ENCODE data around the gene MYOT.

MYOT gene, protein sequence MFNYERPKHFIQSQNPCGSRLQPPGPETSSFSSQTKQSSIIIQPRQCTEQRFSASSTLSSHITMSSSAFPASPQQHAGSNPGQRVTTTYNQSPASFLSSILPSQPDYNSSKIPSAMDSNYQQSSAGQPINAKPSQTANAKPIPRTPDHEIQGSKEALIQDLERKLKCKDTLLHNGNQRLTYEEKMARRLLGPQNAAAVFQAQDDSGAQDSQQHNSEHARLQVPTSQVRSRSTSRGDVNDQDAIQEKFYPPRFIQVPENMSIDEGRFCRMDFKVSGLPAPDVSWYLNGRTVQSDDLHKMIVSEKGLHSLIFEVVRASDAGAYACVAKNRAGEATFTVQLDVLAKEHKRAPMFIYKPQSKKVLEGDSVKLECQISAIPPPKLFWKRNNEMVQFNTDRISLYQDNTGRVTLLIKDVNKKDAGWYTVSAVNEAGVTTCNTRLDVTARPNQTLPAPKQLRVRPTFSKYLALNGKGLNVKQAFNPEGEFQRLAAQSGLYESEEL

DNA sequence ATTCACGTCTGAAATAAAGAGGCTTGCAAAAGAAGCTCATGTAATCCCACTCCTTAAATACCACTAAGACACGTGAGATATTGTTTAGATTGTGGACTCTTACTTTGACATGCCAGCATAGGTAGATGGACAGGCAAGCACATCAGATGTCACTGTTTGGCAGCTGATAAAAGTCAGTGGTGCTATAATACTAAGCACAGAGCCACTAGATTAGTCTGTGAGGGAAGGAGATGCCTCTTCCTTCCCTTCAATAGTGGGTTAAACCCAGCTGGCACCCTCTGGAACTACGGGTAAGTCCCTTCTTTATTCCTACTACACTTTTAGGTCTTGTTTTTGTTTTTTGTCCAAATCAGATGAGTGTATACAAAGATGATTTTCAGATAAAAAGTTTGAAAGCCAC lies at the start of gene MYOT:
Gene MYOT (plus strand): TSS at position 197 of the 400 bp plus-strand sequence. CDS start 2,792 bp downstream, outside the sequence.
- DNase-seq (ENCODE audit: extremely low read depth in 1 of 2, low read depth in 1 of 2), result no peak

DNA sequence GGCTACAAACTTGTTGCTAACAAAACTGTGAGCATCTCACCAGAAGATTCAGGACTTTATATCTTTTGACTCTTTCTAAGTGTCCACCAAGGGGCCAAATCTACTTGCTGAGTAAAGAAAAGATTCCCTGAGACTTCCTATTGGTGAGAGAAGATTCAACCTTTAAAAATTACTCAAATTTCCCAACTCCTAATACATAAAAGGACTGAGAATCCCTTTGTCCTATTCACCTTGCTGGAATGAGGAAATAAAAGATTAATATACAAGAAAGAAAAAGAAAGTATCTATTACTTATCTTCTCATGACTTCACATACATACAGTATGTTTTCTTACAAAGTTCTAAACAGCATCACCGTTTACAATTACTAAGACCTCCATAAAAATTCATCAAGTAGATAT lies 47.9 kb upstream of the MYOT start:
- no peak for DNase-seq (ENCODE audit: extremely low read depth in 1 of 2, low read depth in 1 of 2)

DNA sequence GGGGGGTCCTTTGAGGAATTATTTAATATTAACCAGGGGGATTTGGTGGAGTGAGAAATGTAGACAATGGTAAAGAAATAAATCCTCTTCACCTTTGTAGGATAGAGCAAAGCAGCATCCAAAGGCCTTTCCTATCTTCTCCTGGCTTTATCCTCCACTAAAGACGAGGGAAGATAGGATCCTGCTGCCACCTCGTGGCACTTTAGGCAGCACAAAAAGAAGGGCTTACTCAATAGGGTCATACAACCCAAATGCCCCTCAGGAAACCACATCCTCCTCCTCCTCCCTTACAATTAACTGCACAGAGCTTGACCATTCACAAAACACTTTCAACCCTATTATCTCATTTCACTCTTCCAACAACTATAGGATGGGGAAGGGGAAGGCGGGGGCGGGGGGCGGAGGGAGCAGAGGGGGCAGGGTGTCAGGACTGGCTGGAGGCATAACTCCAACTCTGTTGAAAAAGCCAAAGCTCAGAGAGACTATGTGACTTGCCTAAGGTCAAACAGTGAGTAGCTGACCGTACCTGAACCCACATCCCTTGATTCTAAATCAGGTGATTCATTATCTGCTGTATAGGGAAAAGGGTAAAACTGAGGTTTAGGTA lies 45.4 kb upstream of the MYOT start:
- no peak for DNase-seq (ENCODE audit: extremely low read depth in 1 of 2, low read depth in 1 of 2)

DNA sequence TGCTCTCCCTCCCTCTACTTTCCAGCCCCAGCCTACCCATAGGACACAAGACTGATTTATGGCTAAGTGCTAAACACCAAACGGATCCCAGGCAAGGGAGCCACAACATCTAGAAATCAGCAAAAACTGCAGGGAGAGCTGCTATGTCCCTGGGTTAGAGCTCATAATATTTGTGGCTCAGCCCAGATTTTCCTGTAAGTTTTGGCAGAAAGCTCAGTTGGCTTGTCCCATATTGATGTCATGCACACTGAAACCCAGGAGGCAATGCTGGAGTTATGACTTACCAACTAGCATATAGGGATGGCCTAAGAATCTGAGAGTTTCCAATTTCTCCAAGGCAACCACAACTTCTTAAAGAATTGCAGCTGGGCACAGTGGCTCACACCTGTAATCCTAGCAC lies 44.7 kb upstream of the MYOT start:
- DNase-seq (ENCODE audit: extremely low read depth in 1 of 2, low read depth in 1 of 2), result no peak

DNA sequence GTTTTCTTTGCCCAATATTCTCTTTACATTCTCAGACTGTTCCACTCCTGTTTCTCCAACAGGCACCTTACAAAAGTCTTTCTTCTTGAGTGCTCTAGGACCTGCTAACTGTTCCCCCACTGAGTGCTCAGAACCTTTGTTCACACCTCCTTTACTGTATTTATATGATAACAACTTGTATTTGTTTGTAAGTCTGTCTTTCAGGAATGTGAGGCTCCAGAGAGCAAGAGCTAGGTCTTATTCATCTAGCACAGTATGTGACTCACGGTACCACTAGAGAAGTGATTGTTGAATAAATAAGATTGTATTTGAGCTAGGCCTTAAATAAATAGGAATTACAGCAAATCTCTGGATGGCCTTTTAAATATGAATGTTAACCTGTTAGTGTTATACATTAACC lies 42.5 kb upstream of the MYOT start:
- no peak for DNase-seq (ENCODE audit: extremely low read depth in 1 of 2, low read depth in 1 of 2)

DNA sequence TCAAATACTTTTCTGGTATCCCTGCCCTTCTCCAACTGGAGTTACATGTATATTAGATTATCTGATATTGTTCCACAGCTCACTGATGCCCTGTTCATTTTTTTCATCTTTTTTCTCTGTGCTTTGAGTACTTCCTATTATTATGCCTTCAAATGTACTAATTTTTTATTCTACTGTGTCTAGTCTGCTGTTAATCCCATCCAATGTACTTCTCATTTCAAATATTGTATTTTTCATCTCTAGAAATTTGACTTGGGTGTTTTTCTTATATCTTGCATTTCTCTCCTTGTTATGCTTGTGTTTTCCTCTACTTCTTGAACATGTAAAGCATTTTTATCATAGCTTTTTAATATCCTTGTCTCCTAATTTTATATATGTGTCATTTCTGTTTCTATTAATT lies 41.6 kb upstream of the MYOT start:
- DNase-seq (ENCODE audit: extremely low read depth in 1 of 2, low read depth in 1 of 2), result no peak

DNA sequence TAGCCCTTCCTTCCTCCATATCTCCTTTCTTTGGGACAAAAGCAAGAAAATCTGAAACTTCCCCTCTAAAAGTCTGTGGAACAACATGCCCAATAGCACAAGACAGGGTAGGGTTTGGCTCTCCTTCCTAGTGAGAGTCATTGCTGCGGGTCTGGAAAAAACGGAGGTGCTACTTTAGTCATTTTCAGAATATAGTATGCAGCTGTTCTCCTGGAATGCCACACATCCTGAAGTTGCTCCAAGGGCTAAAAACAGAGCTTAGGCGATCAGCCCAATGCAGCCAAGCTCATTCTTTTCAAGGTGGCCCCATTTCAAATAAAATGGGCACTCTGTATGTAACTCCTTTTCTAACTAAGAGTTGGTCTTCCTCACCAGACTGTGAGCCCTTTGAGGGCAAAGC lies 39.5 kb upstream of the MYOT start:
- DNase-seq (ENCODE audit: extremely low read depth in 1 of 2, low read depth in 1 of 2), result no peak

DNA sequence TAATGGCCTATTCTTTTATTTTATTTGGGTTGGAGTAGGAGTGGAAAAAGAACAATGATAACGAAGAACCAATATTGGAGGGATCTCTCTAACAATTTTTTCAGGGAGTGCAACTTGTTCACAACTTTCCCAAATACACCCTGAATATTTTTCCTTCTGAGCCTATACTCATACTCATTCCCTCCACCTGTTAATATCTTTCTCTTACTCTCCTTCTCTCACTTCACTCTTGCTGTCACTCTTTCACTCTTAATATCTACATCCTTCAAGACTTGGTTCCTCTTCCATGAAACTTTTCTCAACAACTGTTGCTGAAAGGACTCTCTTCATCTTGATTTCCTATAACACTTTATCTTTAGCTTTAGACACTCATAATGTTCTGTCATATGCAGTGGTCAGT lies 39.0 kb upstream of the MYOT start:
- DNase-seq (ENCODE audit: extremely low read depth in 1 of 2, low read depth in 1 of 2), result no peak

DNA sequence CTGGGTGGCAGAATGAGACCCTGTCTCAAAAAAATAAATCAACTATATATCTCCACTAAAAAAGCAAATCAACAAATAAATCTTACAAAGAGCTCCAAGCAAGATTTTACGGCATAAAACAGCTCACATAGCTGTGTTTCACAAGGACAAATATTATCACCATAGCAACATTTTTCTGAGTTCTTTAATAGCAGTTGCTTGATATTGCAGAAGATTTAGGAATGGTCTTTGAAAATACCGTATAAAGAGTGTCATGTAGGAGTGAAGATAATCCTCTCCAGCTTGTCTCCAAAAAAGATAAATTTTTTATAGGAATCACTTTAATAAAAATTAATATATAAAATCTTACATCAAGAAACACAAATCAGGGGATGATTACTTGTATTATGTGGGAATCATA lies 36.6 kb upstream of the MYOT start:
- no peak for DNase-seq (ENCODE audit: extremely low read depth in 1 of 2, low read depth in 1 of 2)

DNA sequence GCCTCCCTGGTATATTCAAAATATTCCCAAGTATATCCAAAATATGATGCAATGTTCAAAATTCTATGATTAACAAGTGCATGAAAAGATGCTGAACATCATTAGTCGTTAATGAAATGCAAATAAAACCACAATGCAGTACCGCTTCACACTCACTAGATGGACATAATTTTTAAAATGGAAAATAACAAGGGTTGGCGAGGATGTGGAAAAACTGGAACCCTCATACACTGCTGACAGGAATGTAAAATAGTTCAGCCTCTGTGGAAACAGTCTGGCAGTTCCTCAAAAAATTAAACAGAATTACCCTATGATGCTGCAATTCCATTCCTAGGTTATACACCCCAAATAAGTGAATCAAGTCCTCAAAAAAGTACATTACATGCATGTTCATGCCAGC lies 36.1 kb upstream of the MYOT start:
- no peak for DNase-seq (ENCODE audit: extremely low read depth in 1 of 2, low read depth in 1 of 2)

DNA sequence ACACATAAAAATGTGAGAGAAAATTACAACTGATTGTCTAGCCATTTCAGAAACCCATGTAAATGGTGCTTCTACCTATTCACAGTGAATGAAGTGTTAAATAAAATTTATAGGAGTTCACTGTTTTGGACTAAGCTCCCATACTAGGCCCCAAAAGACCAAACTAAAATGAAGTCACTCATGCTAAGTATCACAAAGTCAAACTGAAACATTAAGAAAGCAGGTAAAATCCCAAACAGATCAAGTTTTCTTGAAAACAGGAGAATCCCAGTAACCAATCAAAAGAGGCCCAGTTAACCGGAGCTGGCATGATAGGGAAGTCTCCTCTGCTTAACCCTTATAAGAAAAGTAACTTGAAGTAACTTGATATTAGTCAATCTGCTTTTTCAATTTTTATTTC lies 35.2 kb upstream of the MYOT start:
- DNase-seq (ENCODE audit: extremely low read depth in 1 of 2, low read depth in 1 of 2), result no peak

DNA sequence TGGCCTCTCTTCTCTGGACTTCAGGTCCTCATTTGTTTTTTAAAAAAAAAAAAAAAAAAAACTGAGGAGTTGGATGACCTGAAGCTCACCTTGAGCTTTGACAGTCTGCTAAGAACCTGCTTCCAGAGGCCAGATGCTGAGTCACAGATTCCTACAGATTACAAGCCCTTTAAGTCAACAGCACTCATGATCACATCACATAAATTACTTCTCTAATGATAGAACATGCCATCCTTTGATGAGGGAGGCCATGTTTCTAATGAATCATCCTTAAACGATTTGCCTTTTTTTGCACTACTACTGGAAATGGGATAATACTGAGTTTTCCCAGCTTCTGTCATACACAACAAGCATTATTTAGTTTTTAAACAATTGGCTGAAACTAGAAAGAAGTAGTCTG lies 34.2 kb upstream of the MYOT start:
- DNase-seq (ENCODE audit: extremely low read depth in 1 of 2, low read depth in 1 of 2), result no peak

DNA sequence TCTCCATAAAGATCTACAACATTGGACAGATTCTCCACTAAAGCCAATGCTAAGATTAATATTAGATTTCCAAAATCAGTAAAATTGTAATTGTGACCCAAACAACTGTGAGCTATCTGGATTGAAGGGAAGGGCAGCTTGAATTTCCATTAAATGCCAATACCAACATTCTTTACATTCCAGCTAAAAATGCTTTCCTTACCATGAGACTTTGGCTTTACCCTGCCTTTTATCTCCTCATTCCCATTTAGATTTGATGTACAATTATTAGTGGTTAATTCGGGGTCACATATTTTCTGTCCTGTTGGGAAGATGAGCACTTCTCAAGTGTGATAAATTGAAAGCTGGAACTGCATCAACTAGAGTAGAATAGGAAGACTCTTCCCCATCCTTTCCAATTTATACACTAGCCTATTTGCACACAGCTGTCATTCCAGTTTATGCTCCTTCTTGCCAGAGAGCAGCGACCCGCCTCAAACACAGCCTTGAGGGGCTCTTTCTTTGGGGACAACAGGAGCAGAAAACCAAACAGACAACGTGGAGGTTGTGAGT lies 33.1 kb upstream of the MYOT start:
- no peak for DNase-seq (ENCODE audit: extremely low read depth in 1 of 2, low read depth in 1 of 2)

DNA sequence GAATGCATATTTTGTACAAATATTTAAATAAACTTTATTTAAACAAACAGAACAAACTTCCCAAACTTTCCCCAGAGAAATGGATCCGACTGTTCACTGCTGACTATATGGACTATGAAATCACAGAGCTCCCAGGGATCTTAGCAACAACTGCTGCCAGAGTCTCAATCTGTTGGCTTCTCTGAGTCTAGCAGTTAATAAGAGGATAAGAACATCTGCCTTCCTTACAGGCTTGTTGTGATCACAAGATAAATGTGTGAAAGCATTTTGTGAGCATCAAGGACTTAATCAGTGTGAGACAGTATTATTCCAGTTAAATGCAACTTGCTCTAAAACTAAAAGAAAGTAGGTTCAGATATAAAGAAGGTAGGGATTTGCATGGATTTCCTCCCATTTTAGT lies 31.4 kb upstream of the MYOT start:
- DNase-seq (ENCODE audit: extremely low read depth in 1 of 2, low read depth in 1 of 2), result no peak

DNA sequence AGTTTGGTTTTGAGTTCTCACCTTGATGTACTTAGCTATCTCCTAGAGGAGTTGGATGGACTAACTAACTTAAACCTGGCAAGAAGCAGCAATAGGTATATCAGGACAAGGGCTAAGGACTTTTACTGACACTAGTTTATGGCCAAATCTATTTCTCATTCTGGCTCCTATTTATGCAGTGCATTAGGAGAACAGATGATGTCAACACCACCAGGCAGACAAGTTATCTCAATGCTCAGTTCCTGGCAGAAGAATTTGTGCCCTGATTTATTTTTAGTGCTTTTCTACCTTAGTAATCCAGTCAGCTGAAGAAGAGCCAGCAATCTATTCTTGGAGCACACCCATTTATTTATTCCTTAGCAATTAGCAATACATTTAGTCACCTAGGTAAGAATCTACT lies 30.7 kb upstream of the MYOT start:
- no peak for DNase-seq (ENCODE audit: extremely low read depth in 1 of 2, low read depth in 1 of 2)

DNA sequence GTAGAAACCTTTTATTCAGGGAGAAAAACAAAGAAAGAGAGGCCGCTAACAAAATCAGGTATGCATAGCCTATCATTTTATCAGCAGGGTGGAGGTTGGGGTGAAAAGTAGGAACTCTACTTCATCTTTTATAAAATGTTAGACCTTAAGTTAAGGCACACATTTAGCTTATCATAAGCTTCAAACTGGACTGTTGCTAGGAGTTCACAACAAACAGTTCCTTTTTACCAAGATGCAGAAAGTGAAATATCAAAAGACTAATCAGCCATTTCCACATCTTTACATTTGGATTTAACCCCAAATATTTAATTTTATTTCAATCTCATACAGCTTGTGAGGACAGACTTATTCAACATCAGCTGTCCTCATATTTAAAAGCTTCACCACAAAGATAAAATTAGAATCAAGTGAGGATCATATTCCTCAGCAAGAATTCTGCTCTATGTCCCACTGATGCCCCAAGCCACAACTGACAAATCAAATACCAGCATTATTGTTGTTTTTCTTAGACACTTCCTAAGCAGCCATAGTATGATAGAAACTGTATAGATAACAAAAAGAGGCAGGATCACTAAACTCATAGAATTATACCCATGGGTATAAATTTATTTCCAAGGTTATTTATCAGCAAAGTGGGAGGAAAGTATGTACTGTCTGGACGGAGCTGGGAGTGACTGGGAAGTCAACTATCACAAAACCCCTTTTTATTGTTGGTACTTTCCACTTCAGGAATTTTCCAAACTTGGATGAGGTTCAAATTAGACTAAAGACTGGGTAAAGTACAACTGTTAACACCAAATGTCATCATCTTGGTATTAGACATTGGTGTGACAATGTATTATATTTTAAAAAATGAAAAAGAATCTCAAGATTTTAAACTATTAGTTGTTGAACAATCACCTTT lies 29.9 kb upstream of the MYOT start:
- no peak for DNase-seq (ENCODE audit: extremely low read depth in 1 of 2, low read depth in 1 of 2)

DNA sequence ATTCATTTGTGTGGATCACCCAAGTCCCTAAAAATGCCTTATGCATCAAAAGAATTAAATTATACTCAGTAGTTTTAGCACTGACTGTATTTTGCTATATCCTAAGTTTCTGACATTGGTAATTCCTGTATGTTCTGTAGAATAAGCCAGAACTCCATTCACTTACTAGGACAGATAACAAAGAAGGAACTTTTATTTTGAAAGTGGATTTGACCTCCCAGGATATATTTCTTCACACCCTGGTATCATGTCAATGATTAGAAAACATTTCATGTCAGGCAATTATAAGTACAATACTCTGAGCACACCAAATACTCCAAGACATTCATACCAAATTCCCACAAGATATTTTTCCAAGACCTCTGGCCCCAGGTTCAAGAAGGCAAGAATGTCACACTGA lies 28.7 kb upstream of the MYOT start:
- no peak for DNase-seq (ENCODE audit: extremely low read depth in 1 of 2, low read depth in 1 of 2)

DNA sequence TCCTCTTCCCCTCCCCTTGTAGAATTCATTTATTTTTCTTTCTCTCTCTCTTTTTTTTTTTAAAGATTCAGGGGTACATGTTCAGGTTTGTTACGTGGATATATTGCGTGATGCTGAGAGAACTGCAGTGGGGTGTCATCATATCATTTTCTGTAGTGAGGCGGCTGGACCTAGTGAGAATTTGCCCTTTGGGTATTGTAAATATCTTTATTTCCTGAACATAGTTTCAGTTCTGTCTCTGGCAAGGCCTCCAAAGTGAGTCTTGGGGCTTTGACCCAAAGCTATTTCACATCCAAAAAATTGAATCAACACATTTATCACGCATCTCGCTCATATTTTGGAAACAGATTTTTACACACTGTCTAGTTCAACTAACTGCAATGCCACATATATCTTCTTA lies 25.4 kb upstream of the MYOT start:
- DNase-seq (ENCODE audit: extremely low read depth in 1 of 2, low read depth in 1 of 2), result no peak

DNA sequence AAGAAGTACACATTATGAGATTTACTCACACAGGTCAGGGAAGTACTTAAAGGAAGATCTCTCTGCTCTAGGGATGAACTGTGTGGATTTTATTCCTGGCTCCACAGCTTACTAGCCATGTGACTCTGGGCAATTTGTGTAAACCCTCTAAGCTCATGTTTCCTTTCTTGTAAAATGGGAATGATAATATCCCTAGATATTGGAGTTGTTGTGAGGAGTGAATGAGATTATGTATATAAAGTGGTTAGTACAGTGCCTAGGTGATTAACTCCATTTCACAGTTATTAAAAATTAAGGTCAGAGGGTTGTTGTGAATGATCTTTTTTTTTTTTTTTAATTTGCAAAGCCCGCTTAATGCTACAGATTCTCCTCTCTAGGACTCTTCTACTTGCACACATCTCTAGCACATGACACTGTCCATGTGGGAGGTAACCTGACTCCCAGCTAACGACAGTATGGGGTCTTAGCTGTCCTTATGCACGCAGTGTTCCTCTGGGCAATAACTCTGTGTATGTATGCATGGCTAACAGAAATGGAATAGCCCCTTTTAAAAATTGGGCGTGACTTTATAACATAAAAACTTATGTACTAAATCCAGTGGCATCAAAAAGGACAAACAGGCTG lies 23.9 kb upstream of the MYOT start:
- DNase-seq (ENCODE audit: extremely low read depth in 1 of 2, low read depth in 1 of 2), result no peak

DNA sequence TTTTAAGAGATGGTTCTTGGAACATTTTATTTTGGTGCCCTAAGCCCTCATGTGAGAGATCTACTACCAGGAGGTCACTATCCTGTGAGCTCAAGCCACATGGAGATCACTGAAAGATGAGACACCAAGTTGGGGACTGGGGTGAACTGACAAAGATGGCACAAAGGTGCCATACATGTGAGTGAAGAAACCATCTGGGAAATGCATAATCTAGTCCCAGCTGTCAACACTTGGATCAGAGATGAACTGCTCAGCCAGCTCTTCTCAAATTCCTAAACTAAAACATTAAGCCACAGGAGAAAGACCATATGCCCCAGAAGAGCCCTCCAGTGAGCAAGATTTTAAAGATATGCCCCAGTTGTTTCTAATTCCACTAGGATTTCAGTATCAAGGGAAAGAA lies 22.2 kb upstream of the MYOT start:
- no peak for DNase-seq (ENCODE audit: extremely low read depth in 1 of 2, low read depth in 1 of 2)

DNA sequence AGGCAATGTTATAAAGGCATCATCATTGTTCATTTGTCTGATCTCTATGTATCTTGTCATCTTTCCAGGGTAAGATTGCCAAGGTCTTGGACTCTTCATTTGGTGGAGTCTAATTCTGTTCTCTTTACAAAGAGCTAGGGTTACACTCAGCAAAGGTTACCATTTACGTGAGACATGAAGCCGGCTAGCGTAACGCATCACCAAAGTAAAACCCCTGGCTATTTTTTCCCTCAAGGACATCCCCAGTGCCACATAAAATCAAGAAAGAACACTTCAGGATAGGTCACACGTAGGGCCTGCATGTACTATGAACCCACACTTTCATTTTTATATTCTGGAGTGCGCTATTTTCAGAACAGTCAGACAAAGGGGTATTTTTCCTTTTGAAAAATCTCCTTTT lies 20.0 kb upstream of the MYOT start:
- no peak for DNase-seq (ENCODE audit: extremely low read depth in 1 of 2, low read depth in 1 of 2)

Data from stimulated activated CD8-positive, alpha-beta memory T cell treated with anti-CD3 and anti-CD28 coated beads, Interleukin-7, amount 100 ng/mL, for 48 hours (primary cell).